ENCODE results near the gene RIOK2.

Gene RIOK2

DNA sequence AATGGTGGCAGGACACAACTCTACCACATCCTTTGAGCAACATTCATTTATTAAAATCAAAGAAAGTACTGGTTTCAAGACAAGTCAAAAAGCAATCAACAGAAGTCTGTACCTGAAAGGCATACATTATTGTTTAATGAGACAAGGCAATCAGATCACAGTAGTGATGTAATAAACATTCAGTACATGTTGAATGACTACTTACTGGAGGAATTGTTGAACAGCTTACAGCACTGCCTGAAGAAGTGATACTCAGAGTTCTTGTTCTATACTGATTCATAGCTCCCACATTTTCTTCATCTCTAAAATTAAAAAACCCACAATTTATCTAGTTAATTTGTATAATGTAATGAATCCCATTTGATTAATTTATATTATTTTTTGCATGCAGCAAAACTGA lies 18.2 kb downstream of the RIOK2 start:
- no peaks in the 10 kb centered on the region for H3K9me3 Mint-ChIP-seq
- no peak overlapping the region for H3K27ac Mint-ChIP-seq
- no peak overlapping the region for H3K4me3 Mint-ChIP-seq
- TF ChIP-seq, protein P1, sequence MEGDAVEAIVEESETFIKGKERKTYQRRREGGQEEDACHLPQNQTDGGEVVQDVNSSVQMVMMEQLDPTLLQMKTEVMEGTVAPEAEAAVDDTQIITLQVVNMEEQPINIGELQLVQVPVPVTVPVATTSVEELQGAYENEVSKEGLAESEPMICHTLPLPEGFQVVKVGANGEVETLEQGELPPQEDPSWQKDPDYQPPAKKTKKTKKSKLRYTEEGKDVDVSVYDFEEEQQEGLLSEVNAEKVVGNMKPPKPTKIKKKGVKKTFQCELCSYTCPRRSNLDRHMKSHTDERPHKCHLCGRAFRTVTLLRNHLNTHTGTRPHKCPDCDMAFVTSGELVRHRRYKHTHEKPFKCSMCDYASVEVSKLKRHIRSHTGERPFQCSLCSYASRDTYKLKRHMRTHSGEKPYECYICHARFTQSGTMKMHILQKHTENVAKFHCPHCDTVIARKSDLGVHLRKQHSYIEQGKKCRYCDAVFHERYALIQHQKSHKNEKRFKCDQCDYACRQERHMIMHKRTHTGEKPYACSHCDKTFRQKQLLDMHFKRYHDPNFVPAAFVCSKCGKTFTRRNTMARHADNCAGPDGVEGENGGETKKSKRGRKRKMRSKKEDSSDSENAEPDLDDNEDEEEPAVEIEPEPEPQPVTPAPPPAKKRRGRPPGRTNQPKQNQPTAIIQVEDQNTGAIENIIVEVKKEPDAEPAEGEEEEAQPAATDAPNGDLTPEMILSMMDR (IDR thresholded peaks at IDR 0.05) = no peak
- peaks cover 5% of the 10 kb centered on the region for H3K4me1 Mint-ChIP-seq
- H3K27me3 Mint-ChIP-seq (ENCODE audit: low read depth, poor library complexity) = no peaks in the 10 kb centered on the region
- peaks cover 42% of the 10 kb centered on the region for H3K36me3 Mint-ChIP-seq (ENCODE audit: low read depth)
- DNase-seq = no peak

DNA sequence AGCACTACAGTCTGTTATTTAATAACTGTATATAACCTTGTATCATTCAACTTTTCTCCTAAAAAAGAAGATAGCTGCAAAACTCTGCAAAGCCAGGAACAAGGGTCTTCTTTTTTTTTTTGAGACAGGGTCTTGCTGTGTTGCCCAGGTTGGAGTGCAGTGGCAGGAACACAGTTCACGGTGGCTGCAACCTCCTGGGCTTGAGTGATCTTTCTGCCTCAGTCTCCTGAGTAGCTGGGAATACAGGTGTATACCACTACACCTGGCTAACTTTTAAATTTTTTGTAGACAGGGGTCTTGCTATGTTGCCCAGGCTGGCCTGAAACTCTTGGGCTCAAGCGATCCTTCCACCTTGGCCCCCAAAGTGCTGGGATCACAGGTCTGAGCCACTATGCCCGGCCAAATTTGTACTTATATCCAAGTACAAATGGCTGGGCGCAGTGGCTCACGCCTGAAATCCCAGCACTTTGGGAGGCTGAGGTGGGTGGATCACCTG lies 19.2 kb downstream of the RIOK2 start:
- Mint-ChIP-seq H3K9me3 (peaks cover 4% of the 10 kb centered on the region), H3K27ac (no peak overlapping the region), H3K27me3 (ENCODE audit: low read depth, poor library complexity) (no peaks in the 10 kb centered on the region), H3K4me3 (no peak overlapping the region), H3K4me1 (peaks cover 5% of the 10 kb centered on the region), H3K36me3 (ENCODE audit: low read depth) (peaks cover 50% of the 10 kb centered on the region)
- TF ChIP-seq, protein P1 (IDR thresholded peaks at IDR 0.05) = no peak
- no peak for DNase-seq

DNA sequence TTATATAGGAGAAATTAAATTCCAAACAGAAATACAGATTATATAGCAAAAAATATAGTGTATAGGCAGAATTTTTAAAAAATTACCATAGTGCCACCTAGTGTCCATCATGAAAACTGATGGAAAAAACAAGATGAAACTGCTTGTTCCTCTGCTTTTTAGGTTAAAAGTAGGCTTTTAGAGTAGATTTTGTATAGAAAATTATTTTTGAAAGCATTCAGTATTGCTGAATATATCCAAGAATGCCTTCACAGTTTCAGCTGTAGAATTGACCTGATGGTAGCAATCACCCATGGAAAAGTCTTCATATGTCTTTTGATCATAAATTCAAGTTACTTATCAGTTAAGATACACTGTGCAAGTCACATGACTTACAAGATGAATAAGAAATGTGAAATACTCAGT lies 19.7 kb downstream of the RIOK2 start:
- peaks cover 50% of the 10 kb centered on the region for H3K36me3 Mint-ChIP-seq (ENCODE audit: low read depth)
- no peak overlapping the region for H3K27ac Mint-ChIP-seq
- TF ChIP-seq, protein P1 (IDR thresholded peaks at IDR 0.05) = peak; percentile 61
- H3K9me3 Mint-ChIP-seq = peaks cover 9% of the 10 kb centered on the region
- peaks cover 5% of the 10 kb centered on the region for H3K4me1 Mint-ChIP-seq
- no peak overlapping the region for H3K4me3 Mint-ChIP-seq
- DNase-seq = no peak
- no peaks in the 10 kb centered on the region for H3K27me3 Mint-ChIP-seq (ENCODE audit: low read depth, poor library complexity)

DNA sequence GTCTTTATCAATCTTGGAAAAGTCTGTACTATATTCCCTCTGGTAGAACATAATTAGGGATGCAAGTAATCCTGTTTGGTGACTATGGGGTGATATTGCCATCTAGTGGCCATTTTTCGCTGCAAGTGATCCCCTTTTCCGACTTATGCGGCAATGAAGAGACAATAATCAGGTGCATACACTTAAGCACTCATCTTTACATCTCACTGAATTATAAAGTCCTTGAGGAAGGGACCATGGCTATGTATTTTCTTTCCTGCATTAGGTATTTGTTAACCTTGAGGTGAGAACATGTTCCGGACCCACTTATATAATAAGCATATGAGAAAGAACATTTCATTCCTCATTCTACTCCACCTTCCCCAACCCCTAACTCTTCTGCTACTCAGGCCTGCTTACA lies 21.0 kb downstream of the RIOK2 start:
- TF ChIP-seq, protein P1 (IDR thresholded peaks at IDR 0.05) = peak; percentile 93

DNA sequence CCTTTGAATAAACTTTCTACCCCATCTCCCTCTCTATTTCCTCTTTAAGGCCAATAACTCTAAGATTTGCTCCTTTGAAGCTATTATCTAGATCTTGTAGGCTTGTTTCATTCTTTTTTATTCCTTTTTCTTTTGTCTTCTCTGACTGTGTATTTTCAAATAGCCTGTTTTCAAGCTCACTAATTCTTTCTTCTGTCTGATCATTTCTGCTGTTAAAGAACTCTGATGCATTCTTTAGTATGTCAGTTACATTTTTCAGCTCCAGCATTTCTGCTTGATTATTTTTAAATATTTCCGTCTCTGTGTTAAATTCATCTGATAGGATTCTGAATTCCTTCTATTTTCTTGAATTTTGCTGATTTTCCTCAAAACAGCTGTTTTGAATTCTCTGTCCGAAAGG lies 25.4 kb downstream of the RIOK2 start:
- no peak overlapping the region for H3K27ac Mint-ChIP-seq
- H3K4me3 Mint-ChIP-seq = no peak overlapping the region
- no peaks in the 10 kb centered on the region for H3K4me1 Mint-ChIP-seq
- H3K36me3 Mint-ChIP-seq (ENCODE audit: low read depth) = peaks cover 47% of the 10 kb centered on the region
- DNase-seq = no peak
- TF ChIP-seq, protein P1 (IDR thresholded peaks at IDR 0.05) = no peak
- peaks cover 60% of the 10 kb centered on the region for H3K9me3 Mint-ChIP-seq
- no peaks in the 10 kb centered on the region for H3K27me3 Mint-ChIP-seq (ENCODE audit: low read depth, poor library complexity)

More for the DNA sequence above, 21.0 kb downstream of the RIOK2 start:
- no peaks in the 10 kb centered on the region for H3K4me1 Mint-ChIP-seq
- no peaks in the 10 kb centered on the region for H3K27me3 Mint-ChIP-seq (ENCODE audit: low read depth, poor library complexity)
- DNase-seq = peak; percentile 74
- H3K9me3 Mint-ChIP-seq = peaks cover 22% of the 10 kb centered on the region
- peaks cover 56% of the 10 kb centered on the region for H3K36me3 Mint-ChIP-seq (ENCODE audit: low read depth)
- no peak overlapping the region for H3K27ac Mint-ChIP-seq
- H3K4me3 Mint-ChIP-seq = no peak overlapping the region

DNA sequence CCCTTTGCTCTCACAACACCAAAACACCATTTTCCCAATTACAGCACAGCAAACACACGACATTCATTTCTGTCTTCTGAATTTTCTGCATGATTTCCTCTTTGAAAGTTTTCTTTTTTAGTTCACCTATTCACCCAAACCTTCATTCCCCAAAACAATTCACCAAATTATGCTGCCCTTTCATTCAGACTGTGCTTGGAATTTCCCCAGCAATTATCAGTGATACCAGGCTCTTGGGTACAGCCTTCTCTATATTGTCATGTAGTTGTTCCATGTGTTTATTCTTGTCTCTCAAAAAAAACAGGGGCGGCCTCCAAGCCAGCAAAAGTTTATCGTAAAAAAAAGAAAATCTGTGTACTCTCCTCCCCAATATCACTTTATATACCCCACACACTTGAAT lies 31.7 kb downstream of the RIOK2 start:
- H3K4me1 Mint-ChIP-seq = peaks cover 12% of the 10 kb centered on the region
- H3K4me3 Mint-ChIP-seq = no peak overlapping the region
- H3K27ac Mint-ChIP-seq = no peak overlapping the region
- peaks cover 4% of the 10 kb centered on the region for H3K27me3 Mint-ChIP-seq (ENCODE audit: low read depth, poor library complexity)
- TF ChIP-seq, protein P1 (IDR thresholded peaks at IDR 0.05) = no peak
- H3K36me3 Mint-ChIP-seq (ENCODE audit: low read depth) = peaks cover 2% of the 10 kb centered on the region
- H3K9me3 Mint-ChIP-seq = peaks cover 32% of the 10 kb centered on the region
- no peak for DNase-seq
